ENCODE data around the gene FHIT.

Gene FHIT

DNA sequence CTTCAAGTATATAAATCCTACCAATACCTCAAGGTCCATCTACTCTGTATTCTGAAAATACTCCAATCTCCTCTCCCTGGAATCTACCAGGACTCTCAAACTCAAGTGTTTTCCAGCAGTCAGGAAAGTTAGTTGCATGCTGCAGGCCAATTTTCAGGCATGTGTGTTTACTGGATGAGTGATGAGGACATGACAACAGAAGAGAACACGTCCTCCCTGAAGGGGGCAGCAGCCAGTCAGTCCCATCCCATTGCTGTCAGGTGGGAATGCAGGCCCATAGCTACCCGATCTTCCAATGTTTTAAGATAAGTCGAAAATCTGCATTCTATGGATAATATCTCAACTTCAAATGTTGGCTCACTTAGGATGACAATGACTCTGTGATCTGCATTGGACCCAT lies 496.2 kb downstream of the FHIT start:
- no peak for DNase-seq

DNA sequence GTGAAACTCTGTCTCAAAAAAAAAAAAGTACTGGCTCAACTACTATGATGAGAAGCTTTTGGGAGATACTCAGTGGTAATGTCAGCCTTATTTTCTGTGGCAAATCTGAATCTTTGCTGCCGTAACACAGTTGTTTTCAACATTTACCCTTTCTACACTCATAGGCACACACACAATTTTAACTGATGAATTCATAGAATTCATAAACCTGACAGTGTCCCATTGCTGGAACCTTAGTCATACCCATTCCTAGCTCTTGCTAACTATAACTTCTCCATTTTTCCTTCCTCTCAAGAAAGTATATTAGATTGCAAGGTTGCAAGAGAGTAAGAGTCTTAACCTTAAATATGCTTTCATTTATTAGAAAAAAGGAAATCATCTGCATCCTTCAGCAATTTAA lies 496.6 kb downstream of the FHIT start:
- no peak for DNase-seq

DNA sequence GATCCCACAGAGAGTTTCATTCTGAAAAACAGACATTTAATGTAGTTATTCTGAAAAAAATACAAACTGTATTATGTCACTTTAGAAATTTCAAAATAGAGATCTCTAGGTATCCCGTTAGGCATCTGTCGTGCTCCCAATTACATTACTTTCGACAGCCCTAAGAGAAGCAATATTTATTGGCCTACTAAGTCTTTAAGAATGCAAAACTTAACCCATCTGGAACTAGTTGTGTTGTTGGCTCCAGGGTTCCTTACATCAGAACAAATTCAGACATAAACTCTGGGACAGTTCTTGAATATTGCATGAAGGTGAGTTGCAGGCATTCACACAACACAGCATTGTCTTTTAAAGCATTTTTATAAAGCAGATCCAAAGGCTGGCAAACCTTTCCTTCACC lies 498.4 kb downstream of the FHIT start:
- no peak for DNase-seq

DNA sequence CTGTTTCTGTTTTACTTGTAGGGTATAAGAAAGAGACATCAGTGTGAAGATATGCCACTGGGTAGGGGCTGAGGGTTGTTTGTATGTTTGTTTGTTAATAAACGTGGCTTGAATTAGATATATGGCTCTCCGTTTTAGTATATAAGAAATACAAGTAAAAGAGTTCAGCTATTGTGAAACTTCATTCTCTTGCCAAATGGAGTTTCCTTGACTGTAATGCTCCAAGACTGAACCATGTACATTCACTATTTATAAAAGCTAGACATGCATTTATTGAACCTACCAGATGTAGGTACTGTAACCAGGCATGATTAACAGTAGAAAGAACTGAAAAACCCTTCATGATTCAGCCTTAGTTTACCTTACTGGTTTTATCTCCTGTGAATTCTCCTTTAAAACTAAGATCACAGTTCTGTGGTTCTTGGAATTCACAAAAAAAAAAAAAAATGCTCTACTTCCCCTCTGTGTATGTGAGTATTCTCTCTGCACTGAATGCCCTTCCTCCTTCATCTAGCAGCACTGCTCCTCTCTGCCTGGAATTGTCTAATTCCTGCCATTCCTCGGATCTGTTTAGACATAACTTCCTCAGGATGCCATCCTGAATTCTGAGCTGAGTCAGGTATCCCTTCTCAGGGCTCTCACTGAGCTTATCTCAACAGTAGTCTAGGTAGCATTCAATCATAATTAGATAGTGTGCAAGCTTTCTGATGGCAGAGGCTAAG lies 504.4 kb downstream of the FHIT start:
- no peak for DNase-seq

DNA sequence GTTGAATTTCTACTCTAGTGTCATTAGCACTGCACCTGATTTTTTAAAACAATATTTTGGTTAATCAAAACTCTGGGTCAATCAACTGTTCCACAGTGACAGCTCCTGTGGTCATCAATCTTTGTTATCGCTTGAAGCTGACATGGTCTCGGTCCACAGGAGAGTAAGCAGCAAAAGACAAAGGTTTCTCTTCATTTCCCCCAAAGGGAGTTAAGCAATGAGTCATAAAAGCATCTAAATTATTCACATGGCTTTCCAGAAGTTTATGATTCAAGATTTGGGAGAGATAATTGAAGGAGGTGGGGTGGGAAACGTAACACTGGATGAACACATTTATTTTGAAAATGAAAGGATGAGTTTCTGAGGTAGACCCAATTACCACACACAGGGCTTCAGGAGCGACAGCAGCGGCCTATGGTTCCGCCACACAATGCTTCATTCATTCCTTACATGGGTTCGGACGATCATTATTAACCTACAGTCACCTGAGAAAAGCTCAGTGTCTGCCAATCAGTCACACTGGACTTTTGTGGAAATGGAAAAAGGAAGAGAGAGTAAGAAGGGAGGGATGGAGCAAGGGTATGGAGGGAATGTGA lies 505.1 kb downstream of the FHIT start:
- DNase-seq, result no peak

DNA sequence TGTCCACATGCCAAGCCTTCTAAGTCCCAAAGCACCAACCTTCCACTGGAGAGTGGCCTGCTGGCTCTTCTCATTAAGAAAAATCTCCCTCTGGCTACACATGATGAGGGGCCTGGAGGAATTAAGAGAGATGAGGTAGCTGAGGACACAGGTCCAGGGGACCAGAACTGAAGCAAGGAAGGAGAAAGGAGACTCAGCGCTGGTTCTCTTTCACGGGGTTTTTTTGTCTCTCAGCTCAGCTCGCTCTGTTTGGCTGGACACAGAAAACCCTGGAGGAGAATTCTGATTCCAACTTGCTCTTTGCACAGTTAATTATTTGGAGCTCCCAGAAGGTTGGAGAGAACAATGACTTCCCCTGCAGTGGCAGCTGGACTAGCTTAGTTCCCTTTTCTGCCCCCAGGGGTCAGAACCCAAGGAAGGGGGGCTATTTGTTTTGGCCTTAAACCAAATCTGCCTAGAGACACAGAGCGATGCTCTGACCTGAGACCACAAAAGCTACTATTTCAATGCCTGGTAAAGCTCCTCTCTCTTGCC lies 507.6 kb downstream of the FHIT start:
- DNase-seq, result no peak

DNA sequence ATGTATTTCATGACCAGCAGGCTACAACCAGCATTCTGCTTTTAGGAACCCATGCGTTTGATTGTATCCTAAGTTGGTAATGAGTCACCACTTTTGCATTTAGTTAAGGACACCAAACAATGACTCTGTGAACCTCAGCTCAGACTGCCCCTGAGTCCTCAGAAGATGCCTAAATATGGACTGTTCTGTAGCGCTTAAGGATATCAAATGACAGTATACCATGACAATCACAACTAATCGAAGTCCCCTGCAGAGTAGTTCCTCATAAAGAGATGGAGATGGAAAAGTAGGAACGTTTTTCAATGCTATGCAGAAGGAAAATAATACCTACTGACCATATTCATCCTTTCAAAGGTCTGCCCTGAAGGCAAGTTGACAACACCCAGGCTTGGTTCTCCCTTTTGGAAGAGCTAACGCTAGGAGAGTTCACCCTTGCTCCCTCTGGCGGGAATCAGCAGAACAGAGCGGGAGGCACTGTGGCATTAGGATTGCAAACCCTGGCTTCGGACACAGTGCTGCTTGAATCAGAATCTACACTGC lies 508.6 kb downstream of the FHIT start:
- no peak for DNase-seq

DNA sequence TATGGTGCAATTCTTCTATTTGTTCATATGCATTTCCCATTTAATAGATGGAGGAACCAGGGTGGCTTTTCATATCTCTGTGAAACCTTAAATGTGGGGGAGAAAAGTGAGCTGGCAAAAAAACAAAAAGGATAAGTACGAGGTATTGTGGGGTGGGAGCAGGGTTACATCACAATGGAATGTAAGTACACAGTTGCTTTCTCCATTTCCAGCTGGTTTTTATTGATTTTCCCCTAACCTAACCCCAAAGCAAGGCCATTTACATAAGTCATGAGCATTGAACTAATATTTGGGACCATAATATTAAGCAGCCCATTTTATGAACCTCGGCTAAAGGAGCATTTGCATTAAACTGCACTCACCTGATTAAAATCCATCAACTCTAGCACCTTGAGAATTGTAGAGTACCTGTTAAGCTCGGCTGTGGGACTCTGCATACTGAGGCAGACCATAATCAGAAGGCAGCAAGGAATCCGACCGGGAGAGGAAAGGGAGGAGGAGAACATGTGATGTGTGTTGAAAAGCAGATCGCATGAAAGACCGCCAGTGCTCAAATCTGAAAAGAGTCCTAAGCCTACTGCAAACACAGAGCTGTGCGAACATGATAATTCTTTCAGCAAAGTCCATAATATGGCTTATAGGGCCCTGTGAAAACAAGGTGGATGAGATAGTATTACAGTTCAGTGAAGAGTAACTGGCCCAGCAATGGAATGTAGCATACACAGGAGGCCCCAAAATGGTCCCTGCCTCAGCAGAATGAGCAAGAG lies 513.4 kb downstream of the FHIT start:
- DNase-seq, result no peak

DNA sequence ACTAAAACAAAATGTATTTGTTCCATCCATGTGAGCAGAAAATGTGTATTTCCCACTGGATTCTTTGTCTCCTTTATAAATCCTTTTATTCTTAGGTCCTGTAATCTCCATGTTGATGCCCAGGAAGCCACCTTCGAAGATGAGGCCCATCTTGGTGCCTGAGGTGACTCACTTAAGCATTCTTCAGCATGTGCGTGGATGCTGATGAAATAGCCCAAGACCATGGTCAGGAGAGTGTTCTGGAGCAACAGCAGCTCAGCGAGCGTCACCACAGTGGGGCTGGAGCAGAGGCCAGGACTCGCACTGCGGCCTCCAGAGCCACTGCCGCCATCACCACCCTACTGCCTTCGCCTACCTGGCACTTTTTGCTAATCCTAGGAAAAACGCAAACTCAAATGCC lies 520.9 kb downstream of the FHIT start:
- DNase-seq, result no peak

DNA sequence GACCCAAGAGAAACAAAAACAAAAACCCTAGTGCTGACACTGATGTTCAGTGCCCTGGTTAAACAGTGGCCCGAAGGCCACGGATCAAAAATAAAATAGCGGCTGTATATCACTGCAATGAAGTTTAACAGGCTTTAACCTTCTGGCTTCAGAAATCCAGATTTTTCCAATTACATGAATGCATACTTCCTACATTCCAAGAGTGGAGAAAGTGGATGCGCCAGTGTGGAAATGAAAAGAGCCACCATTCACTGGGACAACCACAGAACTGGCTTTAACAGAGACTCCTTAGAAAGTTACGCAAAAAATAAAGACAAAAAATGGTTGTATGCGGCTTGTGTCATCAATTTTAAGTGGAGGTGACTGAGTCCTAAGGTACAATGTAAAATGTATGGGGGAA lies 522.2 kb downstream of the FHIT start:
- no peak for DNase-seq

DNA sequence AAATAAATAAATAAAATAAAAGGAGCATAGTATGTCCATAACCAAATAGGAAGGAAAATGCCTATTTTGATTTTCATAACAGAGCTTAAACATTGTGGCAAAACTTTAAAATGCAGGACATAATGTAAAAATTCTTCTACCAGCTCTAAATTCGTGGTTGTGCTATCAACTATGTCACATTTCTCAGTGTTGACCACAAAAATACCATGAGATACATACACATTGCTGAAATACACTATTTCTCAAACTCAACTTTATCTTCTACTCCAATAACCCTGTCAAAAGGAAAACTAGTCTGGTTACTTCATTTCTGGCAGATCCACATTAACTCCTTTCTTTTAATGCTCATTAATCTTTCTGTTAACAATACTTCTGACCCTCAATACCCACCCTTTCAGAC lies 523.2 kb downstream of the FHIT start:
- no peak for DNase-seq

DNA sequence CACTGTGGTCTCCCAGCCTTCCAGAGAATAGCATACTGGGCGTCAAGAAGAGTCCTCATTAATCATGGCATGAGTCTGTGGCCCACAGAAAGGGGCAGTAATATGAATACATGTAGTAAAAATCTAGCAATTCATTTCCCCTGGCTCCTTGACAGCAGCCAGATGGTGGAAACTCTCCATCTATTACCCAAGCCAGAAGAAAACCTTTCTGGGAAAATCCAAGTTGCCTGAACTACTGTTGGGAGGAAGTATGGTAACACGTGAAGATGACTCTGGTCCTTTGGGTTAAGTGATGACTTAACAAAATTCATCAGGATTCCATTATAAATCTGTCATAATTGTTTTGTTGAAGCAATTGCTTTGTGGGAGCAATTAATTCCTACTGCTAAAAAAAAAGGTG lies 530.5 kb downstream of the FHIT start:
- no peak for DNase-seq

DNA sequence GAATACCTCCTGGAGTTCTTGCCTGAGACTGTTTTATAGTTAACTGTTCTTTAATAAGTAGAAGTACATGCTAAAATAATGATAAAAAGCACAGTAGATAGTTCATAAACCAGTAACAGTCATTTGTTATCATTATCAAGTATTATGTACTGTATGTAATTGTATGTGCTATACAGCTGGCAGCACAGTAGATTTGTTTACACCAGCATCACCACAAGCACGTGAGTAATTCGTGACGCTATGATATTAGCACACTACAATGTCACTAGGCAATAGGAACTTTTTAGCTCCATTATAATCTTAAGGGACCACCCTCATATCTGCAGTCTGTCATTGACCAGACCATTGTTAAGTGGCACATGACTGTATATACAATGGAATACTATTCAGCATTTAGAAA lies 534.7 kb downstream of the FHIT start:
- DNase-seq, result no peak

DNA sequence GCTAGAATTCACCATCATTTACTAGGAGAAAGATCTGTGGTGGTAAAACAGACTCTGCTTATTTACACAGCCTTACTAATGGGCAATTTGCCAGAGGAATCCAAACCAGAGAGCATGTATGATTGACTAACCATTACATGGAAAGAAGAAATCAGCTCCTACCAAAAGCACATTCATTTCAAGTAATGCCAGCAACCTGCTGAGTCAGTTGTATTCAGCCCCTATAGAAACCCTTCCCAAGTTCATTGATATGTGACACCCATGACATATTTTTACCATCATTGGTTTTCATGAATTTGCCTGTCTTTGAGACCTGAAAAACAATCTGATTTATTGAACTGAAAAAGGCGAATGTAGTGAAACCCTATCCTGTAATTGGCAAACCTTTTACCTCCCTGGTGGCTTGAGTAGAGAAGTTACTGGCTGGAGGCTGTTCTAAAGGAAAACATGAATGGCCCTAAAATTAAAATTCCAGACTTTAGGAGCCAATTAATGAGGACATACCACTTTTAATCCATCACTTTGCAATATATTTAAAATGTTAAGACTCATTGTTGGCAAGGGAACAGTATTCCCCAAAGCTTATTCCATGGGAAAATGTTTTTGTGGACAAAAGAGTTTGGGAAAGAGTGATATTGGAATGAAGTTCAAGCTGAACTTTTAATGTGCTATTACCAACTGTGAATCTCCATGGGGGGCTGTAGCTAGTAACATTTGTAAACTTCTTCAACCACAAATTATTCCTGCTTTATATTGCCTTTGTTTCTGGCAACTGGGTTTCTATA lies 542.9 kb downstream of the FHIT start:
- DNase-seq, result no peak

DNA sequence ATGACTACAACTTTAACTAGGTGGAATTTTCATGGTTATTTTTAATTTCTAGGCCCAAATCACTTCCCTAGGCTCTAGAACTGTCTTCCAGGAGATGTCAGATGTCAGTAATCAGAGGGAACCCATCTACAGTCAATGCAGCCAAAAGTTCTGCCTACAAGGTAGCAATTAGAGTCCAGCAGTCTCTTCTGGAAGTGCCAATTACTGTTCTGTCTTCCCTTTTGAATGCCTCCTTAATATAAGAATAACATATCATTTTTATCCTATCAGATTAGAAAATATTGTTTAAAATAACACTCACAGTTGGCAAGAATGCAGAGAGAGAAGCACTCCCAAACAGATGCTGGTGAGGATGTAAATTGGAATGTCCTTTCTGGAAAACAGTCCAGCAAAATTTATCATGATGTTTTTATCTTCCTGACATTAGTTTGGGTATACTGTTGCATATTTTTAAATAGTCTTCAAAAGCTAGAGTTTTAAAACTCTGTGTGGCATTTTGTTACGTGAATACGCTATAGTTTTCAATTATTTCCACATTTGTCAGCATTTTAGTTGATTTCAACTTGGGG lies 543.7 kb downstream of the FHIT start:
- no peak for DNase-seq

DNA sequence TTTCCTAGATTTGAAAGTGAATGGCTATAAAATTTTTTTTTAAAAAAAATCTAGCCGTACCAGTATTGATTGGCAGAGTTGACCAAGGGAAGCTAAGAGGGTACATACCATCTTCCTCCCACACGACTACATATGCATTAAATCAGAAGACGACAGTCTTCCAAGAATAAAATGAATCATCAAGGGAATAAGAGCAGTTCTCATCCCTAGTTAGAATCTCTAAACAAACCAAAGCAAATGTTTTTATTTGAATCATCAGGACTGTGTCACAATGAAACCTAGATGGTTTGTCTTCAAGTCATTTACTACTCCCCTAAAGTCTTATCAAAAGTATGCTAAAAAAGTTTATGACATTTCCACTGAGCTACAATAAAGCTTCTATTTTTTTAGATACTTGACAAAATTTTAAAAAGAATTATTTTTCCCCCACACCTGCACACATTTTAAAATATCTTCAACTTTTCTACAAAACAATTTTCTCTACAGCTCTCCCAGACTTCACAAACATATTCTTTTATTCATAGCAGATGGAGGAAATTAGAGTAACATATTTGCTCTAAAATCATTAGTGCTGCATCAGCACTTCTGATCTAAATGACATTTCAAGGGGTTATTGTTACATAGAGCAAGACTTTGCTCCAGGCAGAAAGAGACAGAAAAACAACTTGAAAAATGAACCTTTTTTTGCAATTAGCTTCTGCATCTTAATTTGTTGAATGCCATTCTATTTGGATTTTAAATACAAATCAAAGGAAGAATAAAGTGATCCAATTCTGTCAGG lies 547.1 kb downstream of the FHIT start:
- DNase-seq, result no peak

DNA sequence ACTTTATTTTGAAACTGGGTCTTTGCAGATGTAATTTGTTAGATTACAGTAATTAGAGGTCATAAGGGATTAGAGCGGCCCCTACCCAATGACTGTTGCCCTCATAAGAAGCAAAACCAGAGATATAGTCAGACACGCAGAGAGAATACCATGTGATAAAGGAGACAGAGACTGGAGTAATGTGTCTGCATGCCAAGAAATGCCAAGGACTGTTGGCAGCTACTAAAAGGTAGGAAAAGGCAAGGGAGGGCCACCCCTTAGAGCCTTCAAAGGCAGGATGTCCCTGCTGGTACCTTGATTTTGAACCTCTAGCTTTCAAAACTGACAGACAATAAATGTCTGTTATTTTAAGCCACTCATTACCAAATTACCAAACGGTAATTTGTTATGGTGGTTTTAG lies 548.2 kb downstream of the FHIT start:
- no peak for DNase-seq

DNA sequence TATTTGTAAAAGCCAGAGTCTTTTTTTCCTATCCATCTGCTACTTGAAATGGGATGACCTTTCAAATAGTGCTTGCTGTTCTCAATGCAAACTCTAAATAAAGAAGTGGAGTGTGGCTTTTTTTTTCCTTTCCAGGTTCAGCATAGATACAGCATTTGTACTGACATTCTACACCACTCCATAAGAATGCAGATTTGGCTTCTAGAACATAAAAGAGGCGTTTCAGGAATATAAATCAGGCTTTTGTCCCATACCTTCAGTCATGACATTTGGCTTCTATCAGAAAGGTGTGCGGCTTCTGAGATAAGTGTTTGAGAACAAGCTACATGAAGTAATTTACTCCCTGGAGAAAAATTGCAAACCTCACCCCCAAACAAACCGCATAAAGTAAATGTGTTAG lies 553.1 kb downstream of the FHIT start:
- no peak for DNase-seq

DNA sequence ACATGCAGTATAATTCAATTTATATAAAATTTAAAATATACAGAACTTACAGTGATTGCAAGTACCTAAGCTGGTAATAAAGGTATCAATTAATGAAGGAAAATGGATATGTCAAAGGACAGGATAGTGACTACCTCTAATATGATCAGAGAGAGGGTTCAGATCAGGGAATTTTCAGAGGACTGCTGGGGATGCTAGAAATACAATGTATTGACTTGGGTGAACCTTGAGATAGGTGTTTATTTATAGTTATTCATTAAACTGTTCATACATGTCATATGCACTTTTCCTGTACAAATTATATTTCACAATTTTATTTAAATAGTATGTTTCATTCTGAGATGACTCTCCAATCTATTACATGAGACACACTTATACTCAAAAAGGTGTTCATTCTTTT lies 554.1 kb downstream of the FHIT start:
- DNase-seq, result no peak

DNA sequence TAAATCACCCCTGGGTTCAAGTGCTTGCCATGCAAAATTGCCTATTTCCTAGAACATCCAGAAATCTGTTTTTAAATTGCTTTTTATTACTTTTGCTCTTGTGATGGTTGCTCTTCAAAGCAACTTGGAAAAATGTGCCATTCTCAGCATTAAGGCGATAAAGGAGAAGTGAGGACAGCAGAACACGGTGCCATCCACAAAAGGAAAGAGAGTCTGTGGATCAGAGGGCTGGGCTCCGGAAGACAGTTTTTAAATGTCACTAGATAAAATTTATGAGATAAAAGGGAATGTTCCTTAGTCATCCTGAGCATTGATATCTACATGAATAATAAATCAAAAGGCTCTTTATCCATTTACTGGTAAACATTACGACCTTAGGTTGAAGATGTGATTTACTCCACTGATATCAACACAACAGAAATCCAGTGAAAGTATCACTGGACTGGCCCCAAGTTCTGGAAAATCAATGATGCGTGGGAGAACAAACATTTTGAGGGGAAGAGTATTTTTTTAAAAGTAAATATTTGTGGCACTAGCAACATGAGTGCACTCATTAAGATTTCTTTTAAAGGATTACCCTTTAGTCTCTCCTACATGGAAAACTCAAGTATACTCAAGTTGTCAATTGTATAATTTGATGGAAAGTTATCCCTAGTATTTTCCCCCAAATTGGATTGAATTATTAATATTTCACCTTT lies 554.7 kb downstream of the FHIT start:
- no peak for DNase-seq

DNA sequence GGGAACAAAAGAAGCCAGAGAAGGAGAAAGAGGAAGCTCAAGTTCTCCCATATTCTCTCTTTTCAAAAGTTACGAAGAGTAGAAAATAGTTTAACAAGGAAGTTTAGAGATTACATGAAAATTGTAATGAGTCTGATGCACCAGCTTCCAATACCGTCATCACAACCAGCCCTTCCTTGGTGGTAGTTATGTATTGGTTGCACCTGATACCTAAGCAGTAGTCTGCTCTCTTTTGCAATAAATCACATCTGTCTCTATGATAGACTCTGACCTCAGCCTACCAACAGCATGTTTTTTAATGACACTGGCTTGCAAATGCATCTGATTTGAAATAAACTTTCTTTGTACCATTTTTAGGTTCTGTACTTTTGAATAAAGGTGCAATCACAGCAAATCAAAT lies 575.8 kb downstream of the FHIT start:
- DNase-seq, result no peak

Measured in effector CD8-positive, alpha-beta T cell (primary cell).